Measurements from ENCODE around the gene PIK3CA. TPM values are rescaled to one million over a fixed set of nuclear protein-coding genes. Genes with fewer than 3 reads are reported as not detected.
"Not testable (repeated sequence)": the region's sequence is repeated elsewhere in the genome, so short reads cannot be mapped to it uniquely, and the experiment has no call there.

PIK3CA gene
- polyA plus RNA-seq, 3 donors, result 7.4 to 9.5 (median 9.4) TPM

DNA sequence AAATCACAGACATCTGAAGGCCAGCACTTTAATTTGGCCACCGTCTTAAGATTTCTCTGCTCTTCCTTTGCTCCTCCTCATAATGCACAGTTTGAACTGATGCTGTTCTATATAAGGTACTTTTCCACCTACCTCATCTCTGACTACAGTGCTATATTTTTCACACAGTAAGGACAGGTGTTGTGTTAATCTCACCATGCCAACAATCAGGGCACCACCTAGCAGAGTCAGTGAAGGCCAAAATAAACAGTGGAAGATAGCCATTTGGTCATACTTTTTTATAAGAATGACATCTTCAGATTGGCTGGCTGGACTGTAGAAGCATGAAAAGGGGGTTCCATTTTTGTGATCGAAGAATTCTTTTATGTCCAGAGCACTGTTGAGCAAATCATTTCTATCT is 94.7 kb downstream of the PIK3CA start:
- H2AFZ ChIP-seq (ENCODE audit: insufficient read depth, low read depth, low read length, poor library complexity, severe bottlenecking); intact Hi-C loops (cut with micrococcal nuclease); H3K9ac ChIP-seq (ENCODE audit: insufficient read depth, low read length, poor library complexity, severe bottlenecking); H3K4me3 ChIP-seq (replicated peaks in 1 of 3; ENCODE audit: low read depth in 2 of 3, low read length in 3 of 3); H3K4me3 Mint-ChIP-seq; H3K27ac Mint-ChIP-seq; H3K27me3 ChIP-seq (ENCODE audit: control insufficient read depth in 2 of 2, insufficient read depth in 2 of 2, low read length in 2 of 2); H3K79me2 ChIP-seq (ENCODE audit: insufficient read depth, low read length); H4K20me1 ChIP-seq (ENCODE audit: insufficient read depth, low read length); H3K4me1 Mint-ChIP-seq; H3K9me3 ChIP-seq (replicated peaks in 1 of 2; ENCODE audit: control insufficient read depth in 1 of 2, insufficient read depth in 1 of 2, low read length in 2 of 2); H3K9me3 Mint-ChIP-seq; H3K36me3 ChIP-seq (replicated peaks in 1 of 2; ENCODE audit: control insufficient read depth in 1 of 2, insufficient read depth in 2 of 2, low read length in 2 of 2); H3K4me1 ChIP-seq (ENCODE audit: control insufficient read depth in 1 of 2, insufficient read depth in 2 of 2, low read length in 2 of 2); H3K27ac ChIP-seq (ENCODE audit: low read depth in 1 of 2, low read length in 2 of 2); DNase-seq; H3K27me3 Mint-ChIP-seq (ENCODE audit: low read depth in 3 of 3); H3K4me2 ChIP-seq (replicated peaks; ENCODE audit: extremely low read depth, low read length, poor library complexity, severe bottlenecking): not testable (repeated sequence)
- WGBS (ENCODE audit: insufficient coverage), result no CpG with 5 or more reads among the region's 2 CpGs
- peaks cover 6 to 12% of the 10 kb centered on the region in 2 donors for H3K36me3 Mint-ChIP-seq

DNA sequence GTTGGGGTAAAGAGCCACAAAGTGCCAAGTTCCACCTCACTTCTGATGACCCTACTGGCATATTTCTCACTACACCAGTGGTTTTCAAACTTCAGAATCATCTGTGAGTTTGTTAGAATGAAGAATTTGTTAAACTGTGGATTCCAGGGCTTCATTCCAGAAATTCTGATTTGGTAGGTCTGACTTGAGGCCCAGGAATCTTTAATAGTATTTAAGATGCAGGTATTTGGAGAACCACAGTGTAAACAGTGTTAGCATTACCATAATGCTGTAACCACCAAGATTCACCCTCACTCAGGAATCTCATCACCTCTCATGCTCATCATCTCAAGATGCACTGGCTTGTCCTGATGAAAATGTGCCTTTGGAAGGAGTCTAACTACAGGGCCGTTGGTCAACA is 96.7 kb downstream of the PIK3CA start:
- Histone ChIP-seq H3K27ac (ENCODE audit: low read depth in 1 of 2, low read length in 2 of 2) (no peak overlapping the region), H3K4me2 (replicated peaks; ENCODE audit: extremely low read depth, low read length, poor library complexity, severe bottlenecking) (no peak overlapping the region), H3K9me3 (replicated peaks in 1 of 2; ENCODE audit: control insufficient read depth in 1 of 2, insufficient read depth in 1 of 2, low read length in 2 of 2) (no peaks in the 10 kb centered on the region), H4K20me1 (ENCODE audit: insufficient read depth, low read length) (no peaks in the 10 kb centered on the region), H3K9ac (ENCODE audit: insufficient read depth, low read length, poor library complexity, severe bottlenecking) (no peak overlapping the region), H3K4me1 (ENCODE audit: control insufficient read depth in 1 of 2, insufficient read depth in 2 of 2, low read length in 2 of 2) (no peaks in the 10 kb centered on the region), H3K79me2 (ENCODE audit: insufficient read depth, low read length) (no peaks in the 10 kb centered on the region), H3K36me3 (replicated peaks in 1 of 2; ENCODE audit: control insufficient read depth in 1 of 2, insufficient read depth in 2 of 2, low read length in 2 of 2) (no peaks in the 10 kb centered on the region), H3K4me3 (replicated peaks in 1 of 3; ENCODE audit: low read depth in 2 of 3, low read length in 3 of 3) (no peak overlapping the region), H2AFZ (ENCODE audit: insufficient read depth, low read depth, low read length, poor library complexity, severe bottlenecking) (no peak overlapping the region), H3K27me3 (ENCODE audit: control insufficient read depth in 2 of 2, insufficient read depth in 2 of 2, low read length in 2 of 2) (no peaks in the 10 kb centered on the region)
- Mint-ChIP-seq H3K9me3 (peaks cover 0 to 4% (median 0%) of the 10 kb centered on the region in 7 donors), H3K4me1 (peaks cover 4% of the 10 kb centered on the region), H3K27ac (peak overlapping the region in 1 of 7 donors; percentile 49), H3K36me3 (peaks cover 11 to 17% of the 10 kb centered on the region in 2 donors), H3K27me3 (ENCODE audit: low read depth in 3 of 3) (peaks cover 0 to 1% (median 0%) of the 10 kb centered on the region in 3 donors), H3K4me3 (no peak overlapping the region)
- TF ChIP-seq, protein P1, sequence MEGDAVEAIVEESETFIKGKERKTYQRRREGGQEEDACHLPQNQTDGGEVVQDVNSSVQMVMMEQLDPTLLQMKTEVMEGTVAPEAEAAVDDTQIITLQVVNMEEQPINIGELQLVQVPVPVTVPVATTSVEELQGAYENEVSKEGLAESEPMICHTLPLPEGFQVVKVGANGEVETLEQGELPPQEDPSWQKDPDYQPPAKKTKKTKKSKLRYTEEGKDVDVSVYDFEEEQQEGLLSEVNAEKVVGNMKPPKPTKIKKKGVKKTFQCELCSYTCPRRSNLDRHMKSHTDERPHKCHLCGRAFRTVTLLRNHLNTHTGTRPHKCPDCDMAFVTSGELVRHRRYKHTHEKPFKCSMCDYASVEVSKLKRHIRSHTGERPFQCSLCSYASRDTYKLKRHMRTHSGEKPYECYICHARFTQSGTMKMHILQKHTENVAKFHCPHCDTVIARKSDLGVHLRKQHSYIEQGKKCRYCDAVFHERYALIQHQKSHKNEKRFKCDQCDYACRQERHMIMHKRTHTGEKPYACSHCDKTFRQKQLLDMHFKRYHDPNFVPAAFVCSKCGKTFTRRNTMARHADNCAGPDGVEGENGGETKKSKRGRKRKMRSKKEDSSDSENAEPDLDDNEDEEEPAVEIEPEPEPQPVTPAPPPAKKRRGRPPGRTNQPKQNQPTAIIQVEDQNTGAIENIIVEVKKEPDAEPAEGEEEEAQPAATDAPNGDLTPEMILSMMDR (IDR thresholded peaks at IDR 0.05), result no peak
- intact Hi-C loops (cut with micrococcal nuclease), result no loop called here
- 100% methylated on average over 1 of the region's 1 CpG for WGBS (ENCODE audit: insufficient coverage)
- DNase-seq, result no peak

Data from CD14-positive monocyte (primary cell).